Measurements from ENCODE around the gene TRIM40.
"Not testable (repeated sequence)": the region's sequence is repeated elsewhere in the genome, so short reads cannot be mapped to it uniquely, and the experiment has no call there.

TRIM40 gene

GRCh38 chr6:30102970-30103871 is 32.7 kb upstream of the TRIM40 start:
- Histone ChIP-seq H3K9ac (ENCODE audit: low read depth, low read length) (peak overlapping the region; percentile 52; the same call in 1 of the 2 replicates), H3K36me3 (ENCODE audit: insufficient read depth, low read length) (no peaks in the 10 kb centered on the region), H3K4me1 (ENCODE audit: insufficient read depth, low read length) (0 out of 2 replicates have a peak, but pooled peaks cover 5% of the 10 kb centered on the region), H3K9me3 (ENCODE audit: control insufficient read depth, insufficient read depth, low read length) (no peaks in the 10 kb centered on the region)

GRCh38 chr6:30103872-30104179 is 32.1 kb upstream of the TRIM40 start:
- Histone ChIP-seq H3K4me1 (ENCODE audit: insufficient read depth, low read length) (0 out of 2 replicates have a peak, but pooled peaks cover 5% of the 10 kb centered on the region), H3K36me3 (ENCODE audit: insufficient read depth, low read length) (no peaks in the 10 kb centered on the region), H3K9me3 (ENCODE audit: control insufficient read depth, insufficient read depth, low read length) (no peaks in the 10 kb centered on the region), H3K9ac (ENCODE audit: low read depth, low read length) (peak overlapping the region; percentile 52; the same call in 1 of the 2 replicates)

- H3K36me3 ChIP-seq (ENCODE audit: insufficient read depth, low read length): no peaks in the 10 kb centered on the region
- no peak overlapping the region for H3K9ac ChIP-seq (ENCODE audit: low read depth, low read length)
- H3K9me3 ChIP-seq (ENCODE audit: control insufficient read depth, insufficient read depth, low read length): no peaks in the 10 kb centered on the region
- 0 out of 2 replicates have a peak, but pooled peaks cover 5% of the 10 kb centered on the region for H3K4me1 ChIP-seq (ENCODE audit: insufficient read depth, low read length)
Observed at GRCh38 chr6:30104661-30105060, 31.3 kb upstream of the TRIM40 start.

- H3K4me1 ChIP-seq (ENCODE audit: insufficient read depth, low read length): no peaks in the 10 kb centered on the region
- H3K9ac ChIP-seq (ENCODE audit: low read depth, low read length): no peak overlapping the region
- no peaks in the 10 kb centered on the region for H3K36me3 ChIP-seq (ENCODE audit: insufficient read depth, low read length)
- H3K9me3 ChIP-seq (ENCODE audit: control insufficient read depth, insufficient read depth, low read length): no peaks in the 10 kb centered on the region
Observed at GRCh38 chr6:30111266-30111856, 24.6 kb upstream of the TRIM40 start.

GRCh38 chr6:30112402-30112994 is 23.4 kb upstream of the TRIM40 start:
- no peaks in the 10 kb centered on the region for H3K9me3 ChIP-seq (ENCODE audit: control insufficient read depth, insufficient read depth, low read length)
- no peak overlapping the region for H3K9ac ChIP-seq (ENCODE audit: low read depth, low read length)
- no peaks in the 10 kb centered on the region for H3K4me1 ChIP-seq (ENCODE audit: insufficient read depth, low read length)

GRCh38 chr6:30113003-30113759 is 22.8 kb upstream of the TRIM40 start, which contains the start of gene TRIM31:
TSS of gene TRIM31 (minus strand) at chr6:30113090. CDS start at chr6:30112805, 285 bp downstream.
- H3K36me3 ChIP-seq (ENCODE audit: insufficient read depth, low read length): no peaks in the 10 kb centered on the region
- H3K4me1 ChIP-seq (ENCODE audit: insufficient read depth, low read length): no peaks in the 10 kb centered on the region
- H3K9me3 ChIP-seq (ENCODE audit: control insufficient read depth, insufficient read depth, low read length): no peaks in the 10 kb centered on the region
- H3K9ac ChIP-seq (ENCODE audit: low read depth, low read length): no peak within 1 kb of the TSS

More at GRCh38 chr6:30112402-30112994, 23.4 kb upstream of the TRIM40 start:
- no peaks in the 10 kb centered on the region for H3K36me3 ChIP-seq (ENCODE audit: insufficient read depth, low read length)

GRCh38 chr6:30113841-30114240 is 22.1 kb upstream of the TRIM40 start:
- H3K4me1 ChIP-seq (ENCODE audit: insufficient read depth, low read length): no peaks in the 10 kb centered on the region
- H3K36me3 ChIP-seq (ENCODE audit: insufficient read depth, low read length): no peaks in the 10 kb centered on the region
- H3K9ac ChIP-seq (ENCODE audit: low read depth, low read length): no peak overlapping the region
- H3K9me3 ChIP-seq (ENCODE audit: control insufficient read depth, insufficient read depth, low read length): no peaks in the 10 kb centered on the region

GRCh38 chr6:30116724-30117123 is 19.2 kb upstream of the TRIM40 start:
- H3K9me3 ChIP-seq (ENCODE audit: control insufficient read depth, insufficient read depth, low read length): no peaks in the 10 kb centered on the region
- H3K4me1 ChIP-seq (ENCODE audit: insufficient read depth, low read length): no peaks in the 10 kb centered on the region
- no peaks in the 10 kb centered on the region for H3K36me3 ChIP-seq (ENCODE audit: insufficient read depth, low read length)
- no peak overlapping the region for H3K9ac ChIP-seq (ENCODE audit: low read depth, low read length)

- H3K9ac ChIP-seq (ENCODE audit: low read depth, low read length); H3K4me1 ChIP-seq (ENCODE audit: insufficient read depth, low read length); H3K36me3 ChIP-seq (ENCODE audit: insufficient read depth, low read length); H3K9me3 ChIP-seq (ENCODE audit: control insufficient read depth, insufficient read depth, low read length): not testable (repeated sequence)
Observed at GRCh38 chr6:30118691-30119090, 17.2 kb upstream of the TRIM40 start.

GRCh38 chr6:30121446-30122366 is 14.2 kb upstream of the TRIM40 start:
- H3K9me3 ChIP-seq (ENCODE audit: control insufficient read depth, insufficient read depth, low read length): no peaks in the 10 kb centered on the region
- H3K9ac ChIP-seq (ENCODE audit: low read depth, low read length): no peak overlapping the region
- H3K4me1 ChIP-seq (ENCODE audit: insufficient read depth, low read length): no peaks in the 10 kb centered on the region
- H3K36me3 ChIP-seq (ENCODE audit: insufficient read depth, low read length): no peaks in the 10 kb centered on the region

- H3K9me3 ChIP-seq (ENCODE audit: control insufficient read depth, insufficient read depth, low read length): no peaks in the 10 kb centered on the region
- no peaks in the 10 kb centered on the region for H3K4me1 ChIP-seq (ENCODE audit: insufficient read depth, low read length)
- H3K36me3 ChIP-seq (ENCODE audit: insufficient read depth, low read length): no peaks in the 10 kb centered on the region
Observed at GRCh38 chr6:30122515-30122914, 13.4 kb upstream of the TRIM40 start.

GRCh38 chr6:30127238-30128093 is 8.5 kb upstream of the TRIM40 start:
- H3K9ac ChIP-seq (ENCODE audit: low read depth, low read length): peak overlapping the region; percentile 65
- no peaks in the 10 kb centered on the region for H3K4me1 ChIP-seq (ENCODE audit: insufficient read depth, low read length)
- H3K36me3 ChIP-seq (ENCODE audit: insufficient read depth, low read length): no peaks in the 10 kb centered on the region
- H3K9me3 ChIP-seq (ENCODE audit: control insufficient read depth, insufficient read depth, low read length): no peaks in the 10 kb centered on the region

More at GRCh38 chr6:30122515-30122914, 13.4 kb upstream of the TRIM40 start:
- H3K9ac ChIP-seq (ENCODE audit: low read depth, low read length): no peak overlapping the region

All from ES-I3 (cell line).